Left lobe of liver (tissue), 2 donors: ENCODE measurements around the gene HHIPL1. TPM values are rescaled to one million over a fixed set of nuclear protein-coding genes. Genes with fewer than 3 reads are reported as not detected.

Source experiments
- ATAC-seq: fragments of 200-7000 bp; cut with Tn5 transposase; one replicate; pipeline ENCODE4 v1.9.1; 2020; ENCODE audit warnings: mild to moderate bottlenecking, moderate library complexity
- DNase-seq: peaks from one replicate; pipeline ENCODE4 v3.0.0-alpha.2; 2020; ENCODE audit warnings: low spot score
- total RNA-seq: library from RNA; stranded (reverse); gene quantifications from one replicate; pipeline ENCODE4 v1.2.1, GENCODE V29; 2021
- donor health status: DM: no; HTN: no; CAD: no; lungs with moderate emphysema.
- donor health status: DM: no; HTN: yes; CAD: no.

Gene HHIPL1
- total RNA-seq, 1 donor from 2014 or later: 0.96 TPM

GRCh38 chr14:99726538-99727095 is 81.7 kb downstream of the HHIPL1 start:
- no peak for DNase-seq
- no peak for ATAC-seq

DNA sequence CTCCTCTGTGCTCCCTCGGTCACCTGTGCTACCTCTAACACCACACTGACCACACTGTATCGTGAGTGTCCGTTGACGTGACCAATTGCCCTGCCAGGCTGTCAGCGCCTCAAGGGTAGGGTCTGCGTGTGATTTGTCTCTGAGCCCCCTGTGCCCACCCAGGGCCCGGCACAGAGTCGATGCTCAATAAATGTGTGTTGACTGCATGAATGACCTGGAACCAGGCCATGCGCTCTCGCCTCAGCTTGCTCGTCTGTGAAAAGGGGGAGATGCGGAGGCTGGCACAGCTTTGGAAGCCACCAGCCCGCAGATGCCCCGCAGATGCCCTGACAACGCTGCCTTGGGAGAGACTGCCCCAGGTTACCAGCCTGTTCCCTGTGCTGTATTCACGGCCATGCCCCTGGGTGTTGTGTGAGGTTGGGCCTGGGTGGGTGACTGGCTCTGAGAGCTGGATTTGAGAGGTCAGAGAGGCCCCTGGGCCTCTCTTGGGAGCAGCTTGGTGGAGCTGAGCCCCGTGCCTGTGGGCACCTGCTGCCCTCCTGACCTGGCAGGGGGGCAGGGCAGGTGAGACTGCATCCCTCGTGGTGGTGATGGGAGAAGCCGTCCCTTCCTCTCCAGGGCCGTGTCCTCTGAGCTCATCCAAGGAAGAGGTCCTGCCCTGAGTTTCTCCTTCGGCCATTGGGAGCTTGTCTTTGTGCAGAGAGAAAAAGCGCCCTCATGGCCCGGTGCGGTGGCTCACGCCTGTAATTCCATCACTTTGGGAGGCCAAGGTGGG is 82.4 kb downstream of the HHIPL1 start:
- DNase-seq: peak; percentile 40
- no peak for ATAC-seq

DNA sequence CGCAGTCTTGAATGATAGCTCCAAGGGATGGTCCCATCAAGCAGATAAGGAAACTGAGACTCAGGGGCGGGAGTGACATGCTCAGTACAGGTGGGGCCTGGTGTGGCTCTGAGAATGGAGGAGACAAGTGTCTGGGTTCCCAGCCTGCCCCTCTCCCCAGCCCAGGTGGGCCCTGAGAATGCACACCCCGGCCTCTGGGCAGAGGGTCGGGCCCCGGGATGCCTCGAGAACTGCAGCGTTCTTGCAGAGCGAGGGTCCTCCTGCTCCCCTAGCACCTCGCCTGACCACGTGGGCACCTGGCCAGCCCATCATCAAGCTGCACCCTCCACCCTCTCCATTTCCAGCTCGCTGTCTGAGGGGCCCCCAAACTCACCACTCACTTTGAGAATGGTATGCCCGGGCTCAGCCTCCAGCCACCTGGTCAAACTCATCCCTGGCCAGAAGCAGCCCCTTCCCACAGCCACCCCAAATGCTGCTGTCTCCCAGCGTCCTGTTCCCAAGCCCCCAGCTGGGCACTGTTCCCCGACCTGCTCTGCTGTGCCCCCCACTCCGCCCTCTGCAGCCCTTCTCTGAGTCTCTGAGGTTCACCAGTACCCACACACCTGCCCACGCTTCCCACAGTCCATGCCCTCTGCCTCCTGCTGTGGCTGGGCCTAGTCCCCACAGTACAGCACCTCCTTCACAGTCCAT is 83.4 kb downstream of the HHIPL1 start:
- DNase-seq: peak; percentile 39

DNA sequence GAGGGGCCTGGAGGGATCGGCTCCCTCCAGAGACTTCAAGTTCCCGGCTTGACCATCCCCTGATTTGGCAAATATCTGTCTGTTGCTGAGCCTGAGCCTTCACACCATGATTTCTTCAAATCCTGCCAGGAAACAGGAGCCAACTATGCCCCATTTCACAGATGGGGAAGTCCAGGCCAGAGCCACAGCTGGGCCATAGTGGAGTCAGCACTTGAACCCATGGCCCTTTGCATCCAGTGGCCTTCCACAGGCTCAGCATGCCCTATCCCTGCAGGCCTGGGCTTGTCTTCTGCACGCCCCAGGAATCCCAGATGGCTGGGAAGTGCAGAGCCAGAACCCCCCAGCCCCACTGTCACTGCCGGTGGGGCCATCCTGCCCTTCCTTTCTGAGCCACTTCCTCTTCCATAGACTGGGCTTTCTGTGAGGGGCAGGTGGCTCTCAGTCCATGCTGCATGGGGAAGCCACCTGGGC is 84.1 kb downstream of the HHIPL1 start:
- ATAC-seq: no peak
- peak; percentile 31 for DNase-seq

More for the DNA sequence above, 83.4 kb downstream of the HHIPL1 start:
- no peak for ATAC-seq

Other genes with a start within 250 kb of the HHIPL1 start
- 25.1 TPM for gene SETD3, start 164.3 kb upstream of the HHIPL1 start, total RNA-seq
- 13.8 TPM for gene CCNK, start 163.7 kb upstream of the HHIPL1 start, total RNA-seq
- gene CCDC85C, start 40.9 kb upstream of the HHIPL1 start, total RNA-seq: 25.0 TPM
- 1.5 TPM for gene CYP46A1, start 39.2 kb downstream of the HHIPL1 start, total RNA-seq
- 5.1 TPM for gene EML1, start 148.3 kb downstream of the HHIPL1 start, total RNA-seq